SK-N-SH (cell line): ENCODE data around the gene S100B. TPM values are rescaled to one million over a fixed set of nuclear protein-coding genes. Genes with fewer than 3 reads are reported as not detected.

Experiments used
- CTCF ChIA-PET: fragments of 300-600, 350-600 bp; formaldehyde crosslinking; extraction: SDS; loops from one replicate; lab custom pipeline; 2021; lab: Yijun Ruan, JAX
- POLR2A ChIA-PET: fragments of 350-600 bp; sonication (Branson Sonifier 250); formaldehyde crosslinking; extraction: SDS; loops from one replicate; lab custom pipeline; 2020; ENCODE audit warnings: antibody characterized with exemption, inconsistent platforms; lab: Yijun Ruan, JAX
- DNase-seq: peaks from one replicate; pipeline ENCODE4 v3.0.0; 2012
- H2AFZ ChIP-seq: fragments of 200-600 bp; sonication (generic); 2 replicates; pipeline ENCODE4 v1.8.1; 2016; ENCODE audit warnings: antibody characterized with exemption, mild to moderate bottlenecking, low read depth
- H3F3A ChIP-seq: fragments of 200-600 bp; sonication (generic); replicated peaks from 2 replicates; pipeline ENCODE3; 2016; ENCODE audit warnings: antibody characterized with exemption, mild to moderate bottlenecking; ENCODE audit not compliant: insufficient read depth
- H3K27ac ChIP-seq, 2 experiments: fragments of 200-500 bp in 1 of 2; fragments of 200-600 bp in 1 of 2; sonication (Bioruptor generic) in 1 of 2; sonication (generic), shearing (Covaris generic) in 1 of 2; 2 replicates each; pipeline versions ENCODE4 v1.5.1 to v1.6.1; 2014 to 2016; ENCODE audit warnings: low read depth in 2 of 2, inconsistent platforms in 1 of 2, low read length in 1 of 2, mild to moderate bottlenecking in 1 of 2, mixed read lengths in 1 of 2
- H3K27me3 ChIP-seq: fragments of 200-600 bp; sonication (generic), shearing (Covaris generic); 2 replicates; pipeline ENCODE4 v1.6.1; 2016; ENCODE audit warnings: mixed run types; ENCODE audit not compliant: insufficient read depth
- H3K36me3 ChIP-seq, 2 experiments: fragments of 200-500 bp in 1 of 2; fragments of 200-600 bp in 1 of 2; sonication (Bioruptor generic) in 1 of 2; sonication (generic) in 1 of 2; replicated peaks in 1 of 2; 2 replicates each; pipeline versions ENCODE3 to v1.5.1; 2014 to 2016; ENCODE audit warnings: low read length in 1 of 2, mild to moderate bottlenecking in 1 of 2; ENCODE audit not compliant: insufficient read depth in 2 of 2, control insufficient read depth in 1 of 2
- H3K4me1 ChIP-seq, 2 experiments: fragments of 200-500 bp in 1 of 2; fragments of 200-600 bp in 1 of 2; sonication (Bioruptor generic) in 1 of 2; sonication (generic), shearing (Covaris generic) in 1 of 2; 2 replicates each; pipeline versions ENCODE4 v1.5.1 to v1.6.1; 2014 to 2016; ENCODE audit warnings: low read depth in 1 of 2, low read length in 1 of 2, mixed run types in 1 of 2; ENCODE audit not compliant: insufficient read depth in 2 of 2, control insufficient read depth in 1 of 2
- H3K4me2 ChIP-seq: fragments of 200-600 bp; sonication (generic), shearing (Covaris generic); 2 replicates; pipeline ENCODE4 v1.6.1; 2017; ENCODE audit warnings: mixed run types
- H3K4me3 ChIP-seq, 2 experiments: fragments of 200-500 bp in 1 of 2; fragments of 200-600 bp in 1 of 2; sonication (Bioruptor generic) in 1 of 2; sonication (generic), shearing (Covaris generic) in 1 of 2; 2 replicates each; pipeline versions ENCODE4 v1.5.1 to v1.8.1; 2014 to 2016; ENCODE audit warnings: low read depth in 2 of 2, inconsistent platforms in 1 of 2, low read length in 1 of 2, mild to moderate bottlenecking in 1 of 2, mixed read lengths in 1 of 2, moderate library complexity in 1 of 2
- H3K79me2 ChIP-seq: fragments of 200-600 bp; sonication (generic); 2 replicates; pipeline ENCODE4 v1.8.1; 2017; ENCODE audit warnings: mild to moderate bottlenecking; ENCODE audit not compliant: insufficient read depth
- H3K9ac ChIP-seq: fragments of 200-600 bp; sonication (generic); 2 replicates; pipeline ENCODE4 v1.6.1; 2017; ENCODE audit warnings: mixed run types
- H3K9me2 ChIP-seq: fragments of 200-600 bp; sonication (generic); 2 replicates; pipeline ENCODE4 v1.6.1; 2017; ENCODE audit warnings: mixed run types
- H3K9me3 ChIP-seq: fragments of 200-600 bp; sonication (generic); 2 replicates; pipeline ENCODE4 v1.6.1; 2017; ENCODE audit warnings: mixed run types, mild to moderate bottlenecking, moderate library complexity
- H4K20me1 ChIP-seq: fragments of 200-600 bp; sonication (generic); 2 replicates; pipeline ENCODE4 v1.6.1; 2017; ENCODE audit warnings: mild to moderate bottlenecking, mixed run types; ENCODE audit not compliant: insufficient read depth
- CTCF ChIP-seq: fragments of 200-600 bp; sonication (generic); IDR thresholded peaks from 2 replicates; pipeline ENCODE4 v1.6.1; 2017; ENCODE audit warnings: antibody characterized with exemption, mild to moderate bottlenecking, moderate library complexity
- EZH2phosphoT487 ChIP-seq: fragments of 200-600 bp; sonication (generic); IDR thresholded peaks from 2 replicates; pipeline ENCODE4 v1.6.1; 2017; ENCODE audit warnings: low read depth, mixed run types, mild to moderate bottlenecking, antibody characterized with exemption, moderate library complexity, borderline replicate concordance
- FOXJ3 ChIP-seq: sonication (generic); formaldehyde crosslinking; IDR thresholded peaks from 2 replicates; pipeline ENCODE4 v1.5.1; 2020; ENCODE audit warnings: mild to moderate bottlenecking, missing genetic modification reagents
- GABPA ChIP-seq: IDR thresholded peaks from 2 replicates; pipeline ENCODE4 v1.4.0; 2012; ENCODE audit warnings: low read depth, mild to moderate bottlenecking
- PBX3 ChIP-seq: IDR thresholded peaks from 2 replicates; pipeline ENCODE4; 2012
- REST ChIP-seq: IDR thresholded peaks from 2 replicates; pipeline ENCODE4 v1.6.1; 2012; ENCODE audit warnings: mild to moderate bottlenecking, low read depth, low read length, moderate library complexity
- RFX5 ChIP-seq: IDR thresholded peaks from 2 replicates; pipeline ENCODE4 v1.6.1; 2012; ENCODE audit warnings: mild to moderate bottlenecking, improper control_type of control experiment, low read length
- RXRA ChIP-seq: IDR thresholded peaks from 2 replicates; pipeline ENCODE4 v1.4.0; 2012; ENCODE audit warnings: low read depth, mild to moderate bottlenecking, borderline replicate concordance
- YY1 ChIP-seq: IDR thresholded peaks from 2 replicates; pipeline ENCODE4 v1.4.0; 2012; ENCODE audit warnings: low read depth, mild to moderate bottlenecking
- WGBS: methylation state at CpG from one replicate; pipeline ENCODE4 v1.1.6; 2017; ENCODE audit warnings: low lambda C conversion rate; 5-methylcytosine and 5-hydroxymethylcytosine counted together
- polyA plus RNA-seq, 3 experiments: library from polyadenylated mRNA; depleted of rRNA; stranded (reverse); fragments of >200 nt; gene quantifications; 2 replicates each; pipeline ENCODE4 v1.2.3, GENCODE V29; 2012

The S100B gene
- polyA plus RNA-seq, 1 of the 3 experiments (the other 2 are of a cell fraction) = 0.12 TPM

- ChIA-PET CTCF (interaction anchor here (1.2 kb wide), 1 partner anchor 13 kb away, joined by 4 read pairs; no protein-coding TSS in a partner anchor), POLR2A (no interaction called here)
- H3K4me2 ChIP-seq = no peak overlapping the region
- no peaks in the 10 kb centered on the region for H4K20me1 ChIP-seq
- no peaks in the 10 kb centered on the region for H3K79me2 ChIP-seq
- WGBS = 86% methylated on average over 4 of the region's 9 CpGs
- no peak overlapping the region for H3K4me3 ChIP-seq
- H3K9ac ChIP-seq = no peak overlapping the region
- no peak for DNase-seq
- no peak overlapping the region for H2AFZ ChIP-seq
- TF ChIP-seq REST (no peak), FOXJ3 (no peak), RFX5 (no peak), GABPA (no peak), EZH2phosphoT487 (no peak), CTCF (no peak), PBX3 (no peak), RXRA (no peak), YY1 (no peak)
- no peaks in the 10 kb centered on the region for H3K27me3 ChIP-seq
- no peak overlapping the region for H3K27ac ChIP-seq
- H3K36me3 ChIP-seq = peaks cover 36 to 61% of the 10 kb centered on the region in 2 experiments
- H3K4me1 ChIP-seq = no peaks in the 10 kb centered on the region
- no peaks in the 10 kb centered on the region for H3K9me3 ChIP-seq
- H3F3A ChIP-seq = no peaks in the 10 kb centered on the region
- H3K9me2 ChIP-seq = no peaks in the 10 kb centered on the region
These were observed 49.7 kb downstream of the S100B start for GRCh38 chr21:46555225-46555617.
